Activated T-helper 2 cell treated with anti-CD3 and anti-CD28 coated beads, Interferon-gamma antibody, Interleukin-2, Interleukin-4, amounts not matched to agents 10 μg/mL and 5 μg/mL and 100 μg/mL, durations not matched to agents 14 hours and 24 hours and 36 hours (primary cell): ENCODE results near the gene UBQLN3. TPM values are rescaled to one million over a fixed set of nuclear protein-coding genes. Genes with fewer than 3 reads are reported as not detected.

ENCODE experiments used
- DNase-seq: peaks from one replicate; pipeline ENCODE4 v3.0.0; 2021; ENCODE audit warnings: low spot score
- H3K27ac Mint-ChIP-seq: one replicate; pipeline ENCODE4 v1.8.0; 2021; ENCODE audit warnings: mixed read lengths
- H3K27me3 Mint-ChIP-seq: one replicate; pipeline ENCODE4 v1.8.0; 2021; ENCODE audit warnings: low read depth, mixed read lengths
- H3K36me3 Mint-ChIP-seq: one replicate; pipeline ENCODE4 v1.8.0; 2021; ENCODE audit warnings: low read depth, mixed read lengths
- H3K4me1 Mint-ChIP-seq: one replicate; pipeline ENCODE4 v1.8.0; 2021; ENCODE audit warnings: low read depth, mixed read lengths
- H3K4me3 Mint-ChIP-seq: one replicate; pipeline ENCODE4 v1.8.0; 2021; ENCODE audit warnings: low read depth, mild to moderate bottlenecking, moderate library complexity, mixed read lengths
- H3K9me3 Mint-ChIP-seq: one replicate; pipeline ENCODE4 v1.8.0; 2021; ENCODE audit warnings: mixed read lengths
- intact Hi-C: fragments of 100-400 bp; cut with micrococcal nuclease; formaldehyde crosslinking; loops from one replicate; pipeline ENCODE4 v1.15.1; 2023
- total RNA-seq: library from RNA; stranded (reverse); gene quantifications from 2 replicates; pipeline ENCODE4 v1.2.3, GENCODE V29; 2022

UBQLN3 gene
- not detected in 2 replicates for total RNA-seq

DNA sequence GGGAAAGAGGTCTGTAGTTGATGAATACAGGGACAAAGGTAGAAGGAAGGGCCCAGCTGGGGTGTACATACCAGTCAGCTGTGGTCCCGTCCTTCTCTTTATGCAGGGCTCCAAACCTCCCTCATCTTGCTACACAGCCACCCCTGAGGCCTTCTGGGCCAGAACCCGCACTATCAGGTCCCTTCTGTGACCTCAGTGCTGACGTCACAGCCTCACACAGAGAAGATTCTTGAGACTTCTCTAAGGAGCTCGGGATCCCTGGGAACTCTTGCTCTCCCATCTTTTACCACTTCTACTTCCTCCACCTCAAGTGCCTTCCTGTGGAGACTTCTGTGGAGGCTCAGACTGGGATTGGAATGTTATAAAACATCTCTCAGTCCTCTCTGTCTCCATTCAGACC, at the start of gene UBQLN3:
Gene UBQLN3, minus strand, starts transcription at position 155 of the 400 bp plus-strand sequence. CDS start 399 bp downstream, outside the sequence.
- no peak for DNase-seq
- Mint-ChIP-seq H3K9me3 (no peaks in the 10 kb centered on the region), H3K27me3 (peaks cover 10% of the 10 kb centered on the region), H3K4me1 (no peaks in the 10 kb centered on the region), H3K27ac (no peak within 1 kb of the TSS), H3K4me3 (no peak within 1 kb of the TSS), H3K36me3 (no peaks in the 10 kb centered on the region)
- intact Hi-C loops, result no loop called here

DNA sequence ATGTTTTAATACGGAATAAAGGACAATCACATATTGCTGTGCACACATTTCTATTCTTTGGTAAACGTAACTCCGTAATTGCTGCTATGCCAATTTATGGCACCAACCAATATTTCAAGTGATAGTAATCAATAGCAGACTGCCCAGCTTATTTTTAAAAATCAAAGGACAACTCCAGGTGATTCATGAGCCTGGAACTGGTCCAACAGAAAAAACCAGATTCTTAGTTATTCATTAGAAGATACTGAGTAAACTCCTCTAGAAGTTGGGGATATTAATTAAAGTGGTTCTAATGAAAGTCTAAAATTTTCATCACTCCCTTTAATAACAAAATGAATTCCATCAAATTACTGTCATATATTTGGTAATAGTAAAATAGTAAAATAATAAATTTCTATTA, 48.0 kb upstream of the UBQLN3 start:
- no peak overlapping the region for H3K27ac Mint-ChIP-seq
- H3K4me3 Mint-ChIP-seq, result no peak overlapping the region
- H3K9me3 Mint-ChIP-seq, result no peaks in the 10 kb centered on the region
- intact Hi-C loops, result no loop called here
- H3K36me3 Mint-ChIP-seq, result no peaks in the 10 kb centered on the region
- no peak for DNase-seq
- H3K27me3 Mint-ChIP-seq, result peaks cover 9% of the 10 kb centered on the region
- no peaks in the 10 kb centered on the region for H3K4me1 Mint-ChIP-seq

- no peaks in the 10 kb centered on the region for H3K9me3 Mint-ChIP-seq
- no peak overlapping the region for H3K27ac Mint-ChIP-seq
- intact Hi-C loops, result no loop called here
- DNase-seq, result no peak
- no peak overlapping the region for H3K4me3 Mint-ChIP-seq
- H3K27me3 Mint-ChIP-seq, result peaks cover 9% of the 10 kb centered on the region
- no peaks in the 10 kb centered on the region for H3K4me1 Mint-ChIP-seq
- H3K36me3 Mint-ChIP-seq, result no peaks in the 10 kb centered on the region
These were observed 46.9 kb upstream of the UBQLN3 start for GRCh38 chr11:5556596-5557188.

GRCh38 chr11:5553343-5553742, 43.6 kb upstream of the UBQLN3 start:
- no peaks in the 10 kb centered on the region for H3K9me3 Mint-ChIP-seq
- DNase-seq, result no peak
- no peaks in the 10 kb centered on the region for H3K4me1 Mint-ChIP-seq
- H3K27ac Mint-ChIP-seq, result no peak overlapping the region
- intact Hi-C loops, result no loop called here
- no peaks in the 10 kb centered on the region for H3K36me3 Mint-ChIP-seq
- peaks cover 9% of the 10 kb centered on the region for H3K27me3 Mint-ChIP-seq
- H3K4me3 Mint-ChIP-seq, result no peak overlapping the region

GRCh38 chr11:5550440-5551095, 40.8 kb upstream of the UBQLN3 start:
- H3K27ac Mint-ChIP-seq, result no peak overlapping the region
- H3K4me3 Mint-ChIP-seq, result no peak overlapping the region
- intact Hi-C loops, result no loop called here
- H3K36me3 Mint-ChIP-seq, result no peaks in the 10 kb centered on the region
- H3K4me1 Mint-ChIP-seq, result no peaks in the 10 kb centered on the region
- H3K27me3 Mint-ChIP-seq, result peaks cover 5% of the 10 kb centered on the region
- no peaks in the 10 kb centered on the region for H3K9me3 Mint-ChIP-seq
- DNase-seq, result no peak

GRCh38 chr11:5548440-5548839, 38.7 kb upstream of the UBQLN3 start, which contains the start of gene OR52H1:
OR52H1 (minus strand) TSS chr11:5548540; CDS start chr11:5545505, 3,035 bp downstream.
- H3K36me3 Mint-ChIP-seq, result no peaks in the 10 kb centered on the region

DNA sequence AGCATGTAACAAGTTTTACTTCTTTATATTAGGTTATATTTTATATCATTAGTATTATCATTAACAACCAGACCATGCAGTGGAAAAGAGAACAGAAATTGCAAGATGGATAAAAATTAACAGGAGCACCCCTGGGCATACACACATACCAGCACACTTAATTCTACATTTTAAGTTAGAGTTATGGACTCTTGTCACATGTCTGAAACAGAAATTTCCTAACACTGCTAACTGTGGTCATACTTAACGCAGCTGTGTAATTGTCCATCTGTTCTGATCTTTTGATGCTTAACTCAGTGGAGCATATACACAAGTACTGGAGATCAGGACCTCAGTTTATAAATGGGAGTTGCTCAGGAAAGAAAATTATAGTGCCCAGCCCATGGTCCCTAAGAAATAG, 38.2 kb upstream of the UBQLN3 start:
- DNase-seq, result no peak
- Mint-ChIP-seq H3K36me3 (no peaks in the 10 kb centered on the region), H3K27me3 (no peaks in the 10 kb centered on the region), H3K9me3 (no peaks in the 10 kb centered on the region), H3K4me3 (no peak overlapping the region), H3K4me1 (no peaks in the 10 kb centered on the region), H3K27ac (no peak overlapping the region)
- intact Hi-C loops, result no loop called here

More at GRCh38 chr11:5548440-5548839, 38.7 kb upstream of the UBQLN3 start, which contains the start of gene OR52H1:
- no peaks in the 10 kb centered on the region for H3K9me3 Mint-ChIP-seq
- DNase-seq, result no peak
- no peaks in the 10 kb centered on the region for H3K27me3 Mint-ChIP-seq
- H3K27ac Mint-ChIP-seq, result no peak within 1 kb of the TSS
- H3K4me3 Mint-ChIP-seq, result no peak within 1 kb of the TSS
- no peaks in the 10 kb centered on the region for H3K4me1 Mint-ChIP-seq
- intact Hi-C loops, result no loop called here

- no peak for DNase-seq
- H3K27ac Mint-ChIP-seq, result no peak overlapping the region
- H3K36me3 Mint-ChIP-seq, result no peaks in the 10 kb centered on the region
- intact Hi-C loops, result no loop called here
- H3K9me3 Mint-ChIP-seq, result no peaks in the 10 kb centered on the region
- H3K4me1 Mint-ChIP-seq, result no peaks in the 10 kb centered on the region
- H3K4me3 Mint-ChIP-seq, result no peak overlapping the region
- no peaks in the 10 kb centered on the region for H3K27me3 Mint-ChIP-seq
These were observed 36.7 kb upstream of the UBQLN3 start for GRCh38 chr11:5546457-5546856.

DNA sequence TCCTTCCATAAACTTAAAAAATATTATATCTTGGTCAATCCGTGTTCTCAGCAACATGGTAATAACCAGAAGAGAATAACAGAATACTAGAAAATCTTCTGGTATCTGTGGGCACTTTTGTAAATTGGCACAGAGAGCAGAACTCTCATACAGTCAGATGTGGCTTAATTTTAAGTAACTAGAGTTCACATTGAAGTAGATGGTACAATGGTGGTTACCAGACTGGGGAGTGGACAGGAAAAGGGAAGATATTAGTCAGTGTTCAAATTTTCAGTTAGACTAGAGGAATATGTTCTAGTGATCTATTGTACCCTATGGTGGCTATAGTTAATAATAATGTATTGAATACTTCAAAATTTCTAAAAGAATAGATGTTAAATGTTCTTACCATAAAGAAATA, 31.7 kb upstream of the UBQLN3 start:
- Mint-ChIP-seq H3K4me3 (no peak overlapping the region), H3K9me3 (no peaks in the 10 kb centered on the region), H3K27me3 (no peaks in the 10 kb centered on the region), H3K27ac (no peak overlapping the region), H3K4me1 (no peaks in the 10 kb centered on the region), H3K36me3 (no peaks in the 10 kb centered on the region)
- no peak for DNase-seq
- intact Hi-C loops, result no loop called here

- Mint-ChIP-seq H3K36me3 (no peaks in the 10 kb centered on the region), H3K4me3 (no peak overlapping the region), H3K27me3 (no peaks in the 10 kb centered on the region), H3K9me3 (no peaks in the 10 kb centered on the region), H3K27ac (no peak overlapping the region), H3K4me1 (no peaks in the 10 kb centered on the region)
- intact Hi-C loops, result no loop called here
- DNase-seq, result no peak
These were observed 26.7 kb upstream of the UBQLN3 start for GRCh38 chr11:5536482-5536881.

GRCh38 chr11:5534046-5534445, 24.3 kb upstream of the UBQLN3 start:
- DNase-seq, result no peak
- H3K27ac Mint-ChIP-seq, result no peak overlapping the region
- no peaks in the 10 kb centered on the region for H3K9me3 Mint-ChIP-seq
- H3K27me3 Mint-ChIP-seq, result no peaks in the 10 kb centered on the region
- no peak overlapping the region for H3K4me3 Mint-ChIP-seq
- H3K4me1 Mint-ChIP-seq, result no peaks in the 10 kb centered on the region
- H3K36me3 Mint-ChIP-seq, result no peaks in the 10 kb centered on the region
- intact Hi-C loops, result no loop called here

GRCh38 chr11:5531053-5531831, 21.5 kb upstream of the UBQLN3 start:
- no peak overlapping the region for H3K4me3 Mint-ChIP-seq
- intact Hi-C loops, result no loop called here
- DNase-seq, result no peak
- no peaks in the 10 kb centered on the region for H3K4me1 Mint-ChIP-seq
- no peaks in the 10 kb centered on the region for H3K36me3 Mint-ChIP-seq
- no peaks in the 10 kb centered on the region for H3K9me3 Mint-ChIP-seq
- no peak overlapping the region for H3K27ac Mint-ChIP-seq
- H3K27me3 Mint-ChIP-seq, result no peaks in the 10 kb centered on the region

- Mint-ChIP-seq H3K27ac (no peak overlapping the region), H3K27me3 (no peaks in the 10 kb centered on the region), H3K36me3 (no peaks in the 10 kb centered on the region), H3K4me3 (no peak overlapping the region), H3K9me3 (no peaks in the 10 kb centered on the region), H3K4me1 (no peaks in the 10 kb centered on the region)
- DNase-seq, result no peak
- intact Hi-C loops, result no loop called here
These were observed 18.7 kb upstream of the UBQLN3 start for GRCh38 chr11:5528495-5528894.
